PFSK-1 (cell line): Measurements from ENCODE around the gene FGFR2.

Source experiments
- POLR2AphosphoS5 ChIP-seq: IDR thresholded peaks from 2 replicates; pipeline ENCODE4 v1.6.1; 2012; ENCODE audit warnings: low read depth, mild to moderate bottlenecking, control low read depth, low read length, moderate library complexity
- REST ChIP-seq, 2 experiments: IDR thresholded peaks; 2 replicates each; pipeline versions ENCODE4 v1.6.1 to v1.8.0; 2011 to 2012; ENCODE audit warnings: low read depth in 2 of 2, low read length in 2 of 2, control low read depth in 1 of 2, inconsistent platforms in 1 of 2, mild to moderate bottlenecking in 1 of 2, moderate library complexity in 1 of 2; ENCODE audit not compliant: insufficient read depth in 1 of 2
- SIN3A ChIP-seq: IDR thresholded peaks from 2 replicates; pipeline ENCODE4 v1.6.1; 2012; ENCODE audit warnings: mild to moderate bottlenecking, low read length, moderate library complexity, borderline replicate concordance; ENCODE audit not compliant: insufficient read depth

- TF ChIP-seq POLR2AphosphoS5 = no peak
- TF ChIP-seq SIN3A = no peak
- no peak for TF ChIP-seq REST (IDR thresholded peaks at IDR 0.05; ENCODE audit: insufficient read depth in 1 of 2, low read depth in 2 of 2, low read length in 2 of 2)
These were observed 129.5 kb downstream of the FGFR2 start for GRCh38 chr10:121468726-121469125.
